ENCODE data around the gene TMPRSS6.

The TMPRSS6 gene

DNA sequence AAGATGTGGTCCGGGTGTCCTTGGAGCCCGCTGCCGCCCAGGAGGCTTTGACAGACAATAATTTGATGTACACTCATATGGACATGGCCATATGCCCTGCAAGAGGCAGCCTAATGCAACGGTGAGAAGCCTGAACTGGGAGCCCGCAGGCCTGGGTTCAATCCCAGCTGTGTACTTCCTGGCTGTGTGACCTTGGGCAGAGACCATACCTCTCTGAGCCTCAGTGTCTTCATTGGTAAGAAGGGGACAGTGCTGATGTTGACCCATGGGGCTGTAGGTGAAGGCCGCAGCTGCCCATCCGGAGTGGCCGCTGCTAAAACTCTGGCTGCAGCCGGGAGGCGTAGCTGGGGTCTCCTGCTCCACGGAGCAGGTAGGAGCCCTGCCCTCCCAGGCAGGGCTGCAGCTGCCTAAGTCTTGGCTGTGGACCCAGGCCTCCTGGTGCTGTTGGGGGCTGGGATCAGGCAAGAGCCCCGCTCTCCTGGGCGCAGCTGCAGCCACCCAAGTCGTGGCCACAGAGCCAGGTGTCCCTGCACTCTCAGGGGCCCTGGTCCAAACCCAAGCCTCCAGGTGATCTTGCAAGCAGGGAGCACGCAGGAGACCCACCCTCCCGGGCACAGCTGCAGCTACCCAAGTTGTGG, 31.3 kb upstream of the TMPRSS6 start:
- no peak for DNase-seq (ENCODE audit: low read depth)
- no peak overlapping the region for H3K4me3 ChIP-seq (ENCODE audit: low read depth, low read length)
- TF ChIP-seq CTCF (IDR thresholded peaks at IDR 0.05; ENCODE audit: insufficient read depth, low read depth, low read length, missing control alignments) = no peak

DNA sequence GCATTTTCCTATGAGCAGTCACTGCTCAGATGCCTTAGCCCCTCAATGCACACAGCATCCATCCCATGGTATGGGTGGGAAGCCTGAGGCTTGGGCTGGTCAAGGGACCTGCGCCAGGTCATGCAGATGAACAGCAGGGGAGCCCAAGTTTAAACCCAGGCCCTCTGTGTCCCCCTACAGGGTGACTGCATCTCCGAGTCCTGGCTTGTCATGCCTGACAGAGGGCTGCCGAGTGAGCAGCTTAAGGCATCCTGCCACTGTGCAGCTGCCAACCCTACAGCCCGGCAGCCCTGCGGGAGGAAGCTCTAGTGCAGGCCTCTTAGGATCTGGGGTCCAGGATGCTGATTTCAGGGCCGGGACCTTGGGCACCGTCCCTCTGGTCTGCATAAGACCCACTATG, 30.2 kb upstream of the TMPRSS6 start:
- DNase-seq (ENCODE audit: low read depth) = peak; percentile 45
- no peak for TF ChIP-seq CTCF (IDR thresholded peaks at IDR 0.05; ENCODE audit: insufficient read depth, low read depth, low read length, missing control alignments)
- no peak overlapping the region for H3K4me3 ChIP-seq (ENCODE audit: low read depth, low read length)

GRCh38 chr22:37138849-37139561, 29.5 kb upstream of the TMPRSS6 start:
- no peak for DNase-seq (ENCODE audit: low read depth)
- no peak for TF ChIP-seq CTCF (IDR thresholded peaks at IDR 0.05; ENCODE audit: insufficient read depth, low read depth, low read length, missing control alignments)
- H3K4me3 ChIP-seq (ENCODE audit: low read depth, low read length) = no peak overlapping the region

DNA sequence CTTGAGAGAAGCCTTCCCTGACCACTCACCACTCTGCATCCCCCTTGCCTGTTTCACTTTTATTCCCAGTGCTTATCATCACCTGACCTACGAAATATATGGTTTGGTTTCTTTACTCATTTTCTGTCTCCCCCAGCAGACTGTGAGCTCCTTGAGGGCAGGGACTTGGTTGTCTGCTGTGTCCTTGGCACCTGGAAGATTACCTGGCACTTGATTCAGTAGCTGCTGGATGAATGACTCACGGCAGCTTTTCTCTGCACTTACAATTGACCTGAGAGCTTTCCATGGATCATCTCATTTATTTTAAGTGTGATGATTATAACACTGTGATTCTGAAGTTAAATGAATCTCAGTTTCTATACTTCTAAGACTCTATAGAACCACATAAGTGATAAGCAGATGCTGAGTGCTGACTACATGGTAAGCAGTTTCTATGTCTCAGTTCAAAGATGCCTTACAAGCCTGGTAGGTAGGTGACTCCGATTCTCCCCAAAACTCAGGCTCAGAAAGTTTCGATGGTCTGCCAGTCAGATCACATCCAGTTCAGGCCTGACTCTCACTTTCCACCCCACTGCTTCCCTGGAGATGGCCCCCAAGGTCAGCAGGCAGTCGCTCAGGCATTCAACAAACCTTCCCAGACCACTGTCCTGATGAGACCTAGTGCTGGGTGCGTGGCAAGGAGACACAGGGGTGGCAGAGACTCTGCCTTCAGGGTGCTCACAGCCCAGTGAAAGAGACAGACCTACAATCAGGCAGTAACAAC, 28.6 kb upstream of the TMPRSS6 start:
- no peak for TF ChIP-seq CTCF (IDR thresholded peaks at IDR 0.05; ENCODE audit: insufficient read depth, low read depth, low read length, missing control alignments)
- no peak overlapping the region for H3K4me3 ChIP-seq (ENCODE audit: low read depth, low read length)
- no peak for DNase-seq (ENCODE audit: low read depth)

DNA sequence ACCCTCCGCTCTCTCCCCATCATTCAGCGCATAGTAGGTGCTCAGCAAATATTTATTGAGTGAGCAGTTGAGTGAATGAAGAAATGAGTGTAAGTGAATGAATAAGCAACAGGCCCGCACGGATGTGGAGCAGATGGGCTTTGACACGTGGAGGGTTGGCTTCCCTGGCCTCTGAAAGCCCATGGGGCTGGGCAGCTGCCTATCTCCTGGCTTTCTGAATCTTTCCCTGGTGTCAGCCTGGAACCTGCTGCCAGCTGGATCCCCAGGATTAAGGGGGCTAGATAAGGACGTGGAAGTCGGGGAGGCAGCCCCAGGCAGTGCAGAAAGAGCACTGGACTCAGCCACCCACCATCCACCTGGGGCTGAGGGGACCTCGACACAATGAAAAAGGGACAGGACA, 27.6 kb upstream of the TMPRSS6 start:
- H3K4me3 ChIP-seq (ENCODE audit: low read depth, low read length) = no peak overlapping the region
- no peak for TF ChIP-seq CTCF (IDR thresholded peaks at IDR 0.05; ENCODE audit: insufficient read depth, low read depth, low read length, missing control alignments)
- DNase-seq (ENCODE audit: low read depth) = no peak

DNA sequence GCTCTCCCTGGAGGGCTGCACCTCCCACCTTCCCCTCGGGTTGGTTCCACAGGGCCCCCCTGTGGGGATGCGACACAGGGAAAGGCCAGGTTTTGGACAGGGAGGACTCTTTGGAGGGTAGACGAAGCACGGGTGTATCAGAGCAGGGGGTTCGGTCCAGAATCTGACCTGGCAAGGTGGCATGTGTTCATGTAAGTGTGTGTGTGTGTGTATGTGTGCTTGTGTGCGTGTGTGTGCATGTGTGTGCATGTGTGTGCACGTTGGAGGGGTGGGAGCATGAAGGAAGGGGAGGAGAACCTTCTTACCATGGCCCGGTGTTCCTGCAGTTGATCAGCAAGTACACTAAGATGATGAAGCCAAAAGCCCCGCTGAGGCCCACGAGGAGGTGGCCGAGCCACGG, 25.5 kb upstream of the TMPRSS6 start:
- TF ChIP-seq CTCF (IDR thresholded peaks at IDR 0.05; ENCODE audit: insufficient read depth, low read depth, low read length, missing control alignments) = no peak
- no peak overlapping the region for H3K4me3 ChIP-seq (ENCODE audit: low read depth, low read length)

More for the DNA sequence above, 25.5 kb upstream of the TMPRSS6 start:
- no peak for DNase-seq (ENCODE audit: low read depth)
